PC-9 (cell line): ENCODE data around the gene ARHGEF28. TPM values are rescaled to one million over a fixed set of nuclear protein-coding genes. Genes with fewer than 3 reads are reported as not detected.

Experiments
- BruUV-seq: library from RNA; stranded (reverse); fragments of 400-500 nt; replicated peaks from 2 replicates; lab custom pipeline; 2021; lab: Mats Ljungman, UMichigan
- CTCF ChIA-PET: fragments of 300-600 bp; sonication (Branson Sonifier 250); formaldehyde crosslinking; loops from one replicate; lab custom pipeline; 2022; ENCODE audit warnings: antibody characterized with exemption; lab: Charles Lee
- POLR2A ChIA-PET: fragments of 300-600 bp; sonication (Branson Sonifier 250); formaldehyde crosslinking; loops from one replicate; lab custom pipeline; 2022; ENCODE audit warnings: antibody characterized with exemption; ENCODE audit not compliant: unreplicated experiment; lab: Charles Lee
- DNase-seq, 2 experiments: peaks; one replicate each; pipeline versions ENCODE4 v3.0.0 to v3.0.0-alpha.2; 2015 to 2022; ENCODE audit warnings: mixed read lengths in 1 of 2
- H2AFZ ChIP-seq: fragments of 200-600 bp; sonication (generic); 2 replicates; pipeline ENCODE4 v1.8.1; 2017; ENCODE audit warnings: antibody characterized with exemption
- H3F3A ChIP-seq: fragments of 200-600 bp; sonication (generic); 2 replicates; pipeline ENCODE4 v1.8.1; 2017; ENCODE audit warnings: antibody characterized with exemption, mild to moderate bottlenecking, low read depth; ENCODE audit not compliant: insufficient read depth
- H3K27ac ChIP-seq: fragments of 200-600 bp; sonication (generic); 2 replicates; pipeline ENCODE4 v1.6.1; 2016; ENCODE audit warnings: mixed run types
- H3K27me3 ChIP-seq: fragments of 200-600 bp; sonication (generic); 2 replicates; pipeline ENCODE4 v1.6.1; 2016; ENCODE audit warnings: low read depth, mixed run types; ENCODE audit not compliant: insufficient read depth
- H3K36me3 ChIP-seq: fragments of 200-600 bp; sonication (generic); 2 replicates; pipeline ENCODE4 v1.6.1; 2016; ENCODE audit warnings: low read depth, mixed run types
- H3K4me1 ChIP-seq: fragments of 200-600 bp; sonication (generic); replicated peaks from 2 replicates; pipeline ENCODE4 v1.6.1; 2016; ENCODE audit warnings: mixed run types; ENCODE audit not compliant: insufficient read depth
- H3K4me2 ChIP-seq: fragments of 200-600 bp; sonication (generic); 2 replicates; pipeline ENCODE4 v1.6.1; 2017; ENCODE audit warnings: mixed run types
- H3K4me3 ChIP-seq: fragments of 200-600 bp; sonication (generic); 2 replicates; pipeline ENCODE4 v1.6.1; 2016; ENCODE audit warnings: mixed run types
- H3K79me2 ChIP-seq: fragments of 200-600 bp; sonication (generic); 2 replicates; pipeline ENCODE4 v1.6.1; 2017; ENCODE audit warnings: low read depth, mixed run types
- H3K9me2 ChIP-seq: fragments of 200-600 bp; sonication (generic); 2 replicates; pipeline ENCODE4 v1.8.1; 2017; ENCODE audit warnings: mild to moderate bottlenecking; ENCODE audit not compliant: insufficient read depth
- H3K9me3 ChIP-seq: fragments of 200-600 bp; sonication (generic); 2 replicates; pipeline ENCODE4 v1.8.1; 2016; ENCODE audit warnings: low read depth; ENCODE audit not compliant: insufficient read depth
- H4K20me1 ChIP-seq: fragments of 200-600 bp; sonication (generic); 2 replicates; pipeline ENCODE4 v1.8.1; 2017; ENCODE audit not compliant: insufficient read depth
- CTCF ChIP-seq: fragments of 200-600 bp; sonication (generic); conservative IDR thresholded peaks from 2 replicates; pipeline ENCODE4 v1.6.1; 2017; ENCODE audit warnings: mixed run types, antibody characterized with exemption, mild to moderate bottlenecking, moderate library complexity
- EZH2 ChIP-seq: fragments of 200-600 bp; sonication (generic); IDR thresholded peaks from 2 replicates; pipeline ENCODE4 v1.8.0; 2017; ENCODE audit warnings: antibody characterized with exemption, low read depth
- intact Hi-C: fragments of 100-400 bp; cut with micrococcal nuclease; formaldehyde crosslinking; loops from one replicate; pipeline ENCODE4 v1.10.0; 2022; ENCODE audit not compliant: unreplicated experiment
- total RNA-seq: library from RNA; stranded (reverse); gene quantifications from 2 replicates; pipeline ENCODE4 v1.2.3, GENCODE V29; 2021

ARHGEF28 gene
- total RNA-seq, 1 experiment from 2014 or later: 77.5 TPM

GRCh38 chr5:73921741-73922140 lies 295.7 kb downstream of the ARHGEF28 start:
- H3K9me3 ChIP-seq: no peaks in the 10 kb centered on the region

GRCh38 chr5:73922224-73922623 lies 296.2 kb downstream of the ARHGEF28 start:
- Histone ChIP-seq H3K9me2 (no peaks in the 10 kb centered on the region), H3K4me1 (no peaks in the 10 kb centered on the region), H3F3A (0 out of 2 replicates have a peak, but pooled peaks cover 6% of the 10 kb centered on the region), H3K4me2 (no peak overlapping the region), H3K9me3 (no peaks in the 10 kb centered on the region), H3K79me2 (no peaks in the 10 kb centered on the region), H4K20me1 (no peaks in the 10 kb centered on the region), H3K27me3 (no peaks in the 10 kb centered on the region), H3K4me3 (no peak overlapping the region), H2AFZ (no peak overlapping the region), H3K36me3 (peaks cover 21% of the 10 kb centered on the region; the same call in 1 of the 2 replicates), H3K27ac (no peak overlapping the region)
- TF ChIP-seq CTCF (no peak), EZH2 (no peak)
- no peak for DNase-seq
- CTCF ChIA-PET: interaction anchor here (0.6 kb wide), 1 partner anchor 797 kb away, joined by 4 read pairs; no protein-coding TSS in a partner anchor
- POLR2A ChIA-PET: interaction anchor here (0.5 kb wide), 1 partner anchor 1416 kb away, joined by 9 read pairs; no protein-coding TSS in a partner anchor
- intact Hi-C loops: no loop called here
- no TSS peak for BruUV-seq

More at GRCh38 chr5:73921741-73922140, 295.7 kb downstream of the ARHGEF28 start:
- Histone ChIP-seq H4K20me1 (no peaks in the 10 kb centered on the region), H3K4me1 (no peaks in the 10 kb centered on the region), H3K36me3 (peaks cover 24% of the 10 kb centered on the region; the same call in 1 of the 2 replicates), H3F3A (0 out of 2 replicates have a peak, but pooled peaks cover 6% of the 10 kb centered on the region), H3K4me3 (no peak overlapping the region), H3K4me2 (no peak overlapping the region), H3K27me3 (no peaks in the 10 kb centered on the region), H3K9me2 (no peaks in the 10 kb centered on the region), H3K27ac (no peak overlapping the region), H2AFZ (no peak overlapping the region), H3K79me2 (no peaks in the 10 kb centered on the region)
- TF ChIP-seq EZH2 (no peak), CTCF (no peak)
- intact Hi-C loops: no loop called here
- DNase-seq: no peak
- ChIA-PET POLR2A (interaction anchor here (0.5 kb wide), 1 partner anchor 1417 kb away, joined by 9 read pairs; no protein-coding TSS in a partner anchor), CTCF (no interaction called here)
- no TSS peak for BruUV-seq

GRCh38 chr5:73922875-73923557 lies 297.0 kb downstream of the ARHGEF28 start:
- no TSS peak for BruUV-seq
- no peak for TF ChIP-seq CTCF
- TF ChIP-seq EZH2: no peak
- Histone ChIP-seq H4K20me1 (no peaks in the 10 kb centered on the region), H3K4me2 (no peak overlapping the region), H3K9me2 (no peaks in the 10 kb centered on the region), H3K9me3 (no peaks in the 10 kb centered on the region), H3K79me2 (no peaks in the 10 kb centered on the region), H3K27me3 (no peaks in the 10 kb centered on the region), H3K27ac (no peak overlapping the region), H3K36me3 (peaks cover 17% of the 10 kb centered on the region; the same call in 1 of the 2 replicates), H2AFZ (no peak overlapping the region), H3K4me1 (no peaks in the 10 kb centered on the region), H3K4me3 (no peak overlapping the region), H3F3A (0 out of 2 replicates have a peak, but pooled peaks cover 6% of the 10 kb centered on the region)
- POLR2A ChIA-PET: no interaction called here
- CTCF ChIA-PET: interaction anchor here (0.6 kb wide), 1 partner anchor 797 kb away, joined by 4 read pairs; no protein-coding TSS in a partner anchor
- intact Hi-C loops: no loop called here
- no peak for DNase-seq
